ENCODE results near the gene ELMO3. TPM values are rescaled to one million over a fixed set of nuclear protein-coding genes. Genes with fewer than 3 reads are reported as not detected.
A peak's percentile ranks its signal among the peaks of the same experiment; 100 is the strongest.

Gene ELMO3
- total RNA-seq, 1 donor from 2014 or later = 0.80 TPM

- Histone ChIP-seq H3K4me1 (peaks cover 46% of the 10 kb centered on the region), H3K27me3 (ENCODE audit: low read depth) (no peaks in the 10 kb centered on the region), H3K9me3 (replicated peaks) (no peaks in the 10 kb centered on the region), H3K36me3 (no peaks in the 10 kb centered on the region), H3K27ac (replicated peaks) (no peak overlapping the region), H3K4me3 (no peak overlapping the region)
- TF ChIP-seq, protein P1, sequence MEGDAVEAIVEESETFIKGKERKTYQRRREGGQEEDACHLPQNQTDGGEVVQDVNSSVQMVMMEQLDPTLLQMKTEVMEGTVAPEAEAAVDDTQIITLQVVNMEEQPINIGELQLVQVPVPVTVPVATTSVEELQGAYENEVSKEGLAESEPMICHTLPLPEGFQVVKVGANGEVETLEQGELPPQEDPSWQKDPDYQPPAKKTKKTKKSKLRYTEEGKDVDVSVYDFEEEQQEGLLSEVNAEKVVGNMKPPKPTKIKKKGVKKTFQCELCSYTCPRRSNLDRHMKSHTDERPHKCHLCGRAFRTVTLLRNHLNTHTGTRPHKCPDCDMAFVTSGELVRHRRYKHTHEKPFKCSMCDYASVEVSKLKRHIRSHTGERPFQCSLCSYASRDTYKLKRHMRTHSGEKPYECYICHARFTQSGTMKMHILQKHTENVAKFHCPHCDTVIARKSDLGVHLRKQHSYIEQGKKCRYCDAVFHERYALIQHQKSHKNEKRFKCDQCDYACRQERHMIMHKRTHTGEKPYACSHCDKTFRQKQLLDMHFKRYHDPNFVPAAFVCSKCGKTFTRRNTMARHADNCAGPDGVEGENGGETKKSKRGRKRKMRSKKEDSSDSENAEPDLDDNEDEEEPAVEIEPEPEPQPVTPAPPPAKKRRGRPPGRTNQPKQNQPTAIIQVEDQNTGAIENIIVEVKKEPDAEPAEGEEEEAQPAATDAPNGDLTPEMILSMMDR (IDR thresholded peaks at IDR 0.05; ENCODE audit: borderline replicate concordance) = no peak
- DNase-seq = no peak
- intact Hi-C loops (cut with micrococcal nuclease) = no loop called here
Measured at GRCh38 chr16:67213197-67214019, 14.5 kb downstream of the ELMO3 start.

- Histone ChIP-seq H3K9me3 (replicated peaks) (no peaks in the 10 kb centered on the region), H3K4me1 (peaks cover 46% of the 10 kb centered on the region), H3K27ac (replicated peaks) (no peak overlapping the region), H3K4me3 (no peak overlapping the region), H3K36me3 (no peaks in the 10 kb centered on the region), H3K27me3 (ENCODE audit: low read depth) (no peaks in the 10 kb centered on the region)
- no peak for DNase-seq
- TF ChIP-seq, protein P1 (IDR thresholded peaks at IDR 0.05; ENCODE audit: borderline replicate concordance) = no peak
- intact Hi-C loops (cut with micrococcal nuclease) = no loop called here
Measured at GRCh38 chr16:67215706-67216105, 16.8 kb downstream of the ELMO3 start.

DNA sequence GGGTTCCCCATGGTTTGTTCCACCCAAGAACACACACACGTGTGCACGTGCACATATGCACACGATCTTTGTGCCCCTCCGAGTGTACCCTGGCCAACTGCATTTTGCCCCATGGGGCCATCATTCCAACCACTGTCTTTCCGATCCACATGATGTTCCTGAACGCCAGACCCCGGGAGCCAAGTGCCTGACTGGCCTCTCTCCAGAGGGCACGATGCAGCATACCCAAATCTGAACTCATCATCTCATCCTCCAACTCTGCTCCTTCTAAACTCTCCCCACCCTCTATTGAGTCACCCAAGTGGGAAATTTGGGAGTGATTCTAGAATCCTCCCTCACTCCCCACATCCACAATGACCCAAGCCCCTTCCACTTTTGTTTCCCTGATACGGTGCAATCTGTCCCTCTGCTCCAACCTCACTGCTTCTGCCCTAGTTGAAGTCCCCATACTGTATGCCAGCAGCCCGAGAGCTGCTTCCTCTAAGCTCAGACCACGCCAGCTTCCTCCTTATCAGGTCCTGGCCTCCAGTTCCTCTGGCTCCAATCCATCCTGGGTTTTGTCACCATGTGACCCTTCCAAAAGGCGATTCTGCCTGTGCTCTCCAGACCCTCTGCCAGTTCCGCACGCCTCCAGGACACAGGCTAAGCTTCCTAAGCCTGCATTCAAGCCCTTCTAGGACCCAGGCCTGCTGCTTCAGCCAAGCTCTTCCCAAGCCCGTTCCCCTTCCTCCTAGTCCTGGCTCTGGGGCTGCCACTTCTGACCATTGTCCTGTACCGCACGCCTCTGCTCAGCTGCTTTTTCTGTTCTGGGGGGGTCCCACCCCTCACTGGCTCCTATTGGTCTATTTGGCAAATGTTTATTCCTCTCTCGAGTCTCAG is 17.9 kb downstream of the ELMO3 start:
- peak; percentile 68 for DNase-seq
- Histone ChIP-seq H3K9me3 (replicated peaks) (no peaks in the 10 kb centered on the region), H3K27ac (replicated peaks) (peak overlapping the region; percentile 84), H3K36me3 (no peaks in the 10 kb centered on the region), H3K4me3 (peak overlapping the region; percentile 32), H3K27me3 (ENCODE audit: low read depth) (no peaks in the 10 kb centered on the region), H3K4me1 (peaks cover 46% of the 10 kb centered on the region)
- TF ChIP-seq, protein P1 (IDR thresholded peaks at IDR 0.05; ENCODE audit: borderline replicate concordance) = no peak
- intact Hi-C loops (cut with micrococcal nuclease) = no loop called here

GRCh38 chr16:67223992-67224391 is 25.1 kb downstream of the ELMO3 start:
- intact Hi-C loops (cut with micrococcal nuclease) = no loop called here
- H3K27me3 ChIP-seq (ENCODE audit: low read depth) = no peaks in the 10 kb centered on the region
- H3K4me3 ChIP-seq = no peak overlapping the region
- no peak overlapping the region for H3K27ac ChIP-seq (replicated peaks)
- H3K4me1 ChIP-seq = peaks cover 38% of the 10 kb centered on the region
- TF ChIP-seq, protein P1 (IDR thresholded peaks at IDR 0.05; ENCODE audit: borderline replicate concordance) = no peak
- no peak for DNase-seq
- H3K36me3 ChIP-seq = peaks cover 11% of the 10 kb centered on the region
- H3K9me3 ChIP-seq (replicated peaks) = no peaks in the 10 kb centered on the region

DNA sequence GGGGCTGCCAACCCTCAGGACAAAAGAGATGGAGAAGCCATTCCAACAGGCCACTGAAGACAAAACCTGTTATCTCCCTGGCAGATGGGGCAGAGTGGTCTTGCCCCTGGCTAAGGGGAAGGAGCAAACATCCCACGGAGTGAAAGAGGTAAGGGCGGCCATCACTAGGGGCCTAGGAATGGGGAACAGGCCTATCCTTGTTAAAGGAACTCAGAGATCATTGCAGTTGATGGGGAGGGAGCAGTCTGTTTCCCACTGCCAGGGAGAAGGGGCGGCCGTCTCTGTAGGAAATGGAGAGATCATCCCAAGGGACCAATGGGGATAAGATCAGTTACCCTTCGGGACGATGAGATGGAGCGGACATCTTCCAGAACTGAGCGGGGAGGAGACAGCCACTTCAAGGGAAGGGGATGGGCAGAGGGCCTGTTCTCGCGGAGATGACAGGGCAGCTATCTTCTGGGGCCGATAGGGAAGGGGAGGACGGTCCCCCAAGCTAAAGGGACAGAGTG is 27.4 kb downstream of the ELMO3 start:
- intact Hi-C loops (cut with micrococcal nuclease) = no loop called here
- H3K36me3 ChIP-seq = peaks cover 34% of the 10 kb centered on the region
- H3K27me3 ChIP-seq (ENCODE audit: low read depth) = no peaks in the 10 kb centered on the region
- TF ChIP-seq, protein P1 (IDR thresholded peaks at IDR 0.05; ENCODE audit: borderline replicate concordance) = no peak
- H3K9me3 ChIP-seq (replicated peaks) = no peaks in the 10 kb centered on the region
- peak overlapping the region; percentile 94 for H3K27ac ChIP-seq (replicated peaks)
- DNase-seq = no peak
- peaks cover 38% of the 10 kb centered on the region for H3K4me1 ChIP-seq
- H3K4me3 ChIP-seq = peak overlapping the region; percentile 99

Measured in left ventricle myocardium inferior (tissue), 1 donor.